Measurements from ENCODE around the gene LRRC74B. TPM values are rescaled to one million over a fixed set of nuclear protein-coding genes. Genes with fewer than 3 reads are reported as not detected.
A peak's percentile ranks its signal among the peaks of the same experiment; 100 is the strongest.
"Not testable (repeated sequence)": the region's sequence is repeated elsewhere in the genome, so short reads cannot be mapped to it uniquely, and the experiment has no call there.

LRRC74B gene
- total RNA-seq, 1 experiment from 2014 or later, result not detected

DNA sequence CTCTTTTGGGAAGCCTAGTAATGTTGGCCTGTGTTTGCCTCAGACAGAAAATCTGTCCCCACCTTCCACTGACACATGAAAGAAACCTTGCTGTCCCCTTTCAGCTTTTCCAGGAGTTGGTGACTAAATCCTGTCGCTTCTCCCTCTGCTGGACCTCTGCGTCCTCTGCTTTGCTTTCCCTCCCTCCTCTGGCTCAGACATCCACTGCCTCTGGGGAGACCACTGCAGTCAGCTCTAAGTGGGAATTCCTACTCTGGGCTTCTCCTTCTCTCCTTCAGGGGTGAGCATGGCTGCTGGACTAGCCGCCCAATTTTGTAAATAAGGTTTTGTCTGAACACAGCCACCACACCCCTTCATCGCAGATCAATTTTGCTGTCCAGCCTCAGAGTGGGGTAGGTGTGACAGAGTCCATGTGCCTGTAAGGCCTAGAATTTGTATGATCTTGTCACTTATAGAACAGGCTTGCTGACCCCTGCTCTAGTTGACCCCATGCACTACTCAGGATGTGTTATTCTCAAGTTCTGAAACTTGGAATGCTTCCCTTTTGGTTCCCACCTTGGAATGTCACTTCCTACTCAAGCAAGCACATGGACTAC is 23.0 kb downstream of the LRRC74B start:
- intact Hi-C loops (cut with micrococcal nuclease; ENCODE audit: unreplicated experiment), result no loop called here
- CTCF ChIA-PET, result no interaction called here
- TF ChIP-seq, protein P1, sequence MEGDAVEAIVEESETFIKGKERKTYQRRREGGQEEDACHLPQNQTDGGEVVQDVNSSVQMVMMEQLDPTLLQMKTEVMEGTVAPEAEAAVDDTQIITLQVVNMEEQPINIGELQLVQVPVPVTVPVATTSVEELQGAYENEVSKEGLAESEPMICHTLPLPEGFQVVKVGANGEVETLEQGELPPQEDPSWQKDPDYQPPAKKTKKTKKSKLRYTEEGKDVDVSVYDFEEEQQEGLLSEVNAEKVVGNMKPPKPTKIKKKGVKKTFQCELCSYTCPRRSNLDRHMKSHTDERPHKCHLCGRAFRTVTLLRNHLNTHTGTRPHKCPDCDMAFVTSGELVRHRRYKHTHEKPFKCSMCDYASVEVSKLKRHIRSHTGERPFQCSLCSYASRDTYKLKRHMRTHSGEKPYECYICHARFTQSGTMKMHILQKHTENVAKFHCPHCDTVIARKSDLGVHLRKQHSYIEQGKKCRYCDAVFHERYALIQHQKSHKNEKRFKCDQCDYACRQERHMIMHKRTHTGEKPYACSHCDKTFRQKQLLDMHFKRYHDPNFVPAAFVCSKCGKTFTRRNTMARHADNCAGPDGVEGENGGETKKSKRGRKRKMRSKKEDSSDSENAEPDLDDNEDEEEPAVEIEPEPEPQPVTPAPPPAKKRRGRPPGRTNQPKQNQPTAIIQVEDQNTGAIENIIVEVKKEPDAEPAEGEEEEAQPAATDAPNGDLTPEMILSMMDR (conservative IDR thresholded peaks at IDR 0.05), result no peak
- no peak for TF ChIP-seq EZH2 (IDR thresholded peaks at IDR 0.05; ENCODE audit: low read depth)

DNA sequence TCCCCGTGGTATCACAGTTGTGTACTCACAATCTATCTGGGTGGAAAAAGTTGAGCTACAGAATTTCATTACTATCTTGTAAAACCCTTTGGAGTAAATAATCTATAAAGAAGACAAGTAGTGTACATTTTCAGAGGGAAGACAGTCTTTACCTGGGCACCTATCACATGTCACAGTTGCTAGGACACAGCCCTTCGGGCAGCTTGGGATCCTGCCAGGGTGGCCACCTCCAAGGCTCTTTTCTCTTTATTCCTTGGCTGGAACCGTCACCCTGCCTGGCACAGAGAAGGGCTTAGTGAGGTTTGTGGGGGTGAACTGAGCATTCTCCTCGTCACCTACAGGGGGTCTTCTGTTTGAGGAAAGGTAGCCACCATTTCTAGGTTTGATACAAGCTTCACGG is 23.6 kb downstream of the LRRC74B start:
- ChIA-PET CTCF (no interaction called here), POLR2A (ENCODE audit: unreplicated experiment) (no interaction called here)
- no peaks in the 10 kb centered on the region for H3K36me3 ChIP-seq (ENCODE audit: low read depth)
- no peak overlapping the region for H3K4me2 ChIP-seq
- no peaks in the 10 kb centered on the region for H4K20me1 ChIP-seq (ENCODE audit: insufficient read depth)
- no peak overlapping the region for H3K27ac ChIP-seq
- TF ChIP-seq, protein P1 (conservative IDR thresholded peaks at IDR 0.05), result no peak
- no peak for TF ChIP-seq EZH2 (IDR thresholded peaks at IDR 0.05; ENCODE audit: low read depth)
- peaks cover 1% of the 10 kb centered on the region; the same call in 1 of the 2 replicates for H3F3A ChIP-seq (ENCODE audit: insufficient read depth, low read depth)
- DNase-seq, result peak in 1 of 2 experiments; percentile 17
- H3K4me3 ChIP-seq, result no peak overlapping the region
- BruUV-seq (replicated peaks), result no TSS peak
- no peaks in the 10 kb centered on the region; the same call in 1 of the 2 replicates for H3K4me1 ChIP-seq (replicated peaks; ENCODE audit: insufficient read depth)
- H3K9me2 ChIP-seq (ENCODE audit: insufficient read depth), result no peaks in the 10 kb centered on the region
- H3K79me2 ChIP-seq (ENCODE audit: low read depth), result no peaks in the 10 kb centered on the region
- H2AFZ ChIP-seq, result no peak overlapping the region
- no peaks in the 10 kb centered on the region for H3K27me3 ChIP-seq (ENCODE audit: insufficient read depth, low read depth)
- no peaks in the 10 kb centered on the region for H3K9me3 ChIP-seq (ENCODE audit: insufficient read depth, low read depth)
- intact Hi-C loops (cut with micrococcal nuclease; ENCODE audit: unreplicated experiment), result no loop called here

More for the DNA sequence above, 23.0 kb downstream of the LRRC74B start:
- Histone ChIP-seq H3K27ac (no peak overlapping the region), H2AFZ (no peak overlapping the region), H3K4me1 (replicated peaks; ENCODE audit: insufficient read depth) (no peaks in the 10 kb centered on the region; the same call in 1 of the 2 replicates), H3K9me2 (ENCODE audit: insufficient read depth) (no peaks in the 10 kb centered on the region), H3K27me3 (ENCODE audit: insufficient read depth, low read depth) (no peaks in the 10 kb centered on the region), H3K36me3 (ENCODE audit: low read depth) (no peaks in the 10 kb centered on the region), H3K4me2 (no peak overlapping the region), H3K79me2 (ENCODE audit: low read depth) (no peaks in the 10 kb centered on the region), H3K4me3 (no peak overlapping the region), H4K20me1 (ENCODE audit: insufficient read depth) (no peaks in the 10 kb centered on the region), H3F3A (ENCODE audit: insufficient read depth, low read depth) (no peaks in the 10 kb centered on the region; the same call in 1 of the 2 replicates), H3K9me3 (ENCODE audit: insufficient read depth, low read depth) (no peaks in the 10 kb centered on the region)
- DNase-seq, result no peak
- POLR2A ChIA-PET (ENCODE audit: unreplicated experiment), result no interaction called here
- no TSS peak for BruUV-seq (replicated peaks)

DNA sequence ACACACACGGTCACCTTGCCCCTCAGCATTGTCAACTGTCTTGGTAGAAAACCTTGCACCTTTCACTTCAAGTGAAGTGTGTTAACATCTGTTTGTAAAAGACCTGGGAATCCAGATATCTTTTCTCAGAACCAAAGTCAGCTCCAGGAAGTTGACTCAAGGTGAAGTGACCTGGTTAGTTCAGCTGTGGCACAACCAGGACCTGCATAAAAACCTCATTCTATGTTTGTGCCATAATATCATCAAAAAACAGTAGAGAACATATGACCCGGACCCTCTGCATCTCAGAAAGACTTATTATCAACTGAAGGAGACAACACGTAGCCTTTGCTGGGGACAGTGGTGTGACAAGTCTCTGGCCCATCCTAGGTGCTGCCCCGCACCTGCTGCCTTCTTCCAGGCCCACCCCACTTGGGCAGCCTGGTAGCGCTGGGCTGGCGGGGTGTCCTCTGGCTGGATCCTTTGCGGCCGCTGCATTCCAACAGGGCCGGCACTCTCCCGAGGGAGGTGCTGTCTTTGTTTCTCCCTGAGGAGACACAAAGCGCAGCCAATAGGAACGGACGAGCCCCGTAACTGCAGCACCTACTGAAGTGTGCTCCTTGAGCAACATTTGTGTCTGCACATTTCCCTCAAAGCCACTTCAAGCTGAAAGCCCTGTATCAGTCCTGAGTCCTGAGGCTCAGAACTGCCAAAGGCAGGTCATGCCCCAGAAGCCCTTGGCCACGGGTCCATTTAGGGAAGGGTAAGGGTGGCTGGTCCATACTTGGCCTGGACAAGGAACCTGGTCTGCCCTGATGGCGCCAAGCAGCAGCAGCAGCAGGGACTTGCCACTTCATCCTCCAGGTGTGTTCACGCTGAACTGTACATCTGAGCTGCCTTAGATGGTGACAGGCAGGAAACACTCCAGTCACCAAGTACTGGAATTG is 25.2 kb downstream of the LRRC74B start:
- ChIA-PET CTCF (no interaction called here), POLR2A (ENCODE audit: unreplicated experiment) (no interaction called here)
- H3K79me2 ChIP-seq (ENCODE audit: low read depth), result no peaks in the 10 kb centered on the region
- TF ChIP-seq, protein P1 (conservative IDR thresholded peaks at IDR 0.05), result no peak
- TF ChIP-seq EZH2 (IDR thresholded peaks at IDR 0.05; ENCODE audit: low read depth), result no peak
- H3K9me3 ChIP-seq (ENCODE audit: insufficient read depth, low read depth), result no peaks in the 10 kb centered on the region
- H3K4me3 ChIP-seq, result no peak overlapping the region
- H4K20me1 ChIP-seq (ENCODE audit: insufficient read depth), result no peaks in the 10 kb centered on the region
- H3F3A ChIP-seq (ENCODE audit: insufficient read depth, low read depth), result peaks cover 4% of the 10 kb centered on the region; the same call in 1 of the 2 replicates
- no peaks in the 10 kb centered on the region; the same call in 1 of the 2 replicates for H3K4me1 ChIP-seq (replicated peaks; ENCODE audit: insufficient read depth)
- DNase-seq, result no peak
- H3K36me3 ChIP-seq (ENCODE audit: low read depth), result no peaks in the 10 kb centered on the region
- H3K4me2 ChIP-seq, result no peak overlapping the region
- H3K9me2 ChIP-seq (ENCODE audit: insufficient read depth), result no peaks in the 10 kb centered on the region
- intact Hi-C loops (cut with micrococcal nuclease; ENCODE audit: unreplicated experiment), result no loop called here
- no peak overlapping the region for H3K27ac ChIP-seq
- no peaks in the 10 kb centered on the region for H3K27me3 ChIP-seq (ENCODE audit: insufficient read depth, low read depth)
- BruUV-seq (replicated peaks), result no TSS peak
- no peak overlapping the region for H2AFZ ChIP-seq

DNA sequence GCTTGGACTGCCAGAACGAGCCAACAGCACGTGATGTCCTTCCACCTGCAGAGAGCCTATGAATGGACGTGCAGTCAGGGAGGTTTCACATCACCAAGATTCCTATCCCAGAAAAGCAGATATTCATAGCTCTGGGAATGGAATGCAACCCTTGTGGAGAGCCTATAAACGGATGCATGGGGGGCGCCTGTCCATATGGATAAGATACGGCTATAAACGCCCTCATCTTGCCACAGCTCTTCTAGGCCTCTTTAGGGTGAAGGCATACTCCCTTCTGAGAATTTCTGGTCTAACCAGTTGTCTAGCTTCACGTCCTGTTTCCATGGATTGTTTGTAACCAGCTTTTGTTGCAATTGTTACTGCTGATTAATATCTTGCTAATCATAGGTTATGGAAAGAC is 26.1 kb downstream of the LRRC74B start:
- POLR2A ChIA-PET (ENCODE audit: unreplicated experiment); intact Hi-C loops (cut with micrococcal nuclease; ENCODE audit: unreplicated experiment); H3K4me3 ChIP-seq; H3F3A ChIP-seq (ENCODE audit: insufficient read depth, low read depth); H4K20me1 ChIP-seq (ENCODE audit: insufficient read depth); H3K4me1 ChIP-seq (replicated peaks; ENCODE audit: insufficient read depth); BruUV-seq (replicated peaks); DNase-seq; H3K4me2 ChIP-seq; H3K36me3 ChIP-seq (ENCODE audit: low read depth); H3K27me3 ChIP-seq (ENCODE audit: insufficient read depth, low read depth); H2AFZ ChIP-seq; CTCF ChIA-PET; H3K27ac ChIP-seq; H3K9me2 ChIP-seq (ENCODE audit: insufficient read depth); H3K79me2 ChIP-seq (ENCODE audit: low read depth); H3K9me3 ChIP-seq (ENCODE audit: insufficient read depth, low read depth): not testable (repeated sequence)

Data from PC-9 (cell line).